Smooth muscle cell (in vitro differentiated cells): ENCODE measurements around the gene NOCT. TPM values are rescaled to one million over a fixed set of nuclear protein-coding genes. Genes with fewer than 3 reads are reported as not detected.

ENCODE experiments used
- DNase-seq: peaks from one replicate; lab custom pipeline; 2025; ENCODE audit not compliant: unreplicated experiment; lab: John Stamatoyannopoulos, UW
- H2AFZ ChIP-seq: fragments of 200-600 bp; sonication (generic); 2 replicates; pipeline ENCODE4 v1.6.0; 2016; ENCODE audit warnings: antibody characterized with exemption, low read depth, mild to moderate bottlenecking
- H3F3A ChIP-seq: fragments of 200-600 bp; sonication (generic); 2 replicates; pipeline ENCODE4 v1.6.0; 2017; ENCODE audit warnings: antibody characterized with exemption, low read depth
- H3K27ac ChIP-seq: fragments of 200-600 bp; sonication (generic); 2 replicates; pipeline ENCODE4 v1.5.1; 2016; ENCODE audit warnings: low read depth, mild to moderate bottlenecking
- H3K27me3 ChIP-seq: fragments of 200-600 bp; sonication (generic); 2 replicates; pipeline ENCODE4 v1.6.1; 2016; ENCODE audit warnings: low read depth, mild to moderate bottlenecking
- H3K36me3 ChIP-seq: fragments of 200-600 bp; sonication (generic); 2 replicates; pipeline ENCODE4 v1.5.1; 2016; ENCODE audit warnings: low read depth
- H3K4me1 ChIP-seq: fragments of 200-600 bp; sonication (generic); 2 replicates; pipeline ENCODE4 v1.5.1; 2016; ENCODE audit warnings: low read depth
- H3K4me2 ChIP-seq: fragments of 200-600 bp; sonication (generic); 2 replicates; pipeline ENCODE4 v1.6.0; 2016; ENCODE audit warnings: mild to moderate bottlenecking
- H3K4me3 ChIP-seq: fragments of 200-600 bp; sonication (generic); 2 replicates; pipeline ENCODE4 v1.5.1; 2016; ENCODE audit warnings: mild to moderate bottlenecking
- H3K79me2 ChIP-seq: fragments of 200-600 bp; sonication (generic); 2 replicates; pipeline ENCODE4 v1.6.0; 2016; ENCODE audit warnings: low read depth, mild to moderate bottlenecking
- H3K9ac ChIP-seq: fragments of 200-600 bp; sonication (generic); 2 replicates; pipeline ENCODE4 v1.6.0; 2016; ENCODE audit warnings: low read depth
- H3K9me3 ChIP-seq: fragments of 200-600 bp; sonication (generic); replicated peaks from 2 replicates; pipeline ENCODE4 v1.5.1; 2016; ENCODE audit warnings: low read depth
- H4K20me1 ChIP-seq: fragments of 200-600 bp; sonication (generic); 2 replicates; pipeline ENCODE4 v1.6.0; 2016; ENCODE audit warnings: low read depth
- WGBS: methylation state at CpG from one replicate; pipeline ENCODE4 v1.1.7; 2016; ENCODE audit warnings: low lambda C conversion rate; 5-methylcytosine and 5-hydroxymethylcytosine counted together
- polyA plus RNA-seq: library from polyadenylated mRNA; unstranded; fragments of >200 nt; fragmentation: Nextera tagmentation; extraction: Ambion mirVana; gene quantifications from 2 replicates; pipeline ENCODE4 v1.2.1, GENCODE V29; 2016
- total RNA-seq: library from RNA; depleted of rRNA; stranded (reverse); fragments of >200 nt; gene quantifications from 2 replicates; pipeline ENCODE4 v1.2.3, GENCODE V29; 2014
- TF ChIP-seq, protein P1 (sequence below): fragments of 200-600 bp; sonication (generic); IDR thresholded peaks from 2 replicates; pipeline ENCODE4 v1.5.1; 2017; ENCODE audit warnings: borderline replicate concordance, mild to moderate bottlenecking, antibody characterized with exemption; ENCODE audit not compliant: insufficient read depth, poor library complexity, severe bottlenecking

The NOCT gene
- total and polyA plus RNA-seq, 2 experiments from 2014 or later, result 6.7 to 33.4 TPM

DNA sequence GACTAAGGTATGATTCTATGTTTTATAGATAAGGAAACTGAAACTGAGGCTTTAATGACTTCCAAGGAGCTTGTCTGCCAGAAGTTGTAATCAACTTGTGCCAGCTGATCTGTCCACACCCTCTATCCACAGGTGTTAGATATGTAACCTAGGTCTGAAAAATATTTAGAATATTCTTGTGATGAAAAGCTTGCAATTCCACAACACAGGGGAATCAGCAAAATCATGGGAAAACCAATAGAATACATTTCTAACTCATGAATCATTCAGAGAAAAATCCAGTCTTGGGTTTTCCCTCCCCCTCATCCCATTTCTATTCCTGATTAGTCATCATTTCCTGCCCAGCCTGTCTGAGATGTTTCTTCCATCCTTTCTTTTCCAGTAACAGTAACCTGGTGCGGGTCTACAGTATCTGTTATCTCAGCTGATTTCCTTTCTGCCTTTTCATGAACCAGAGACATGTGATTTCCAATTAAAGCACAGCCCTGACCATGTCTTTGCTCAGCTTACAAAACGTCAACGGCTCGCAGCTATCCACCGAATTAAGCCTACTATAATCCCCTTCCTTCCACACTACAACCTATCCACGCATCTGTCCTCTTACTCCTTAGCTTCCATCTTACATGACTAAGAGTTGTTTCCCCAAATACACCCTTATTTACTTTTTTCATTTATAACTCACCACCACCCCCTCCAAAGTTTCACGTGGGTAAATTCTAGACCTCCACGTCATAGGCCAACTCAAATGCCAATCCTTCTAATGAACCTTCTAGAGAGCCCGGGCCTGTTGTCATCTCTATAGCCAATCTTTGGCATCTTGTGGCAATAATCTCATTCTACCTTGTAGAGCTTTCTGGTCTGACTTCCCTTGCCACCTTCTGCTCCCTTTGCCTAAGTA is 961 bp upstream of the NOCT start:
- H3K4me2 ChIP-seq, result peak overlapping the region; percentile 87
- H4K20me1 ChIP-seq, result peaks cover 37% of the 10 kb centered on the region
- H3K36me3 ChIP-seq, result no peaks in the 10 kb centered on the region
- peak overlapping the region; percentile 99 for H3K9ac ChIP-seq
- peaks cover 36% of the 10 kb centered on the region for H3K79me2 ChIP-seq
- no peaks in the 10 kb centered on the region for H3K27me3 ChIP-seq
- TF ChIP-seq, protein P1, sequence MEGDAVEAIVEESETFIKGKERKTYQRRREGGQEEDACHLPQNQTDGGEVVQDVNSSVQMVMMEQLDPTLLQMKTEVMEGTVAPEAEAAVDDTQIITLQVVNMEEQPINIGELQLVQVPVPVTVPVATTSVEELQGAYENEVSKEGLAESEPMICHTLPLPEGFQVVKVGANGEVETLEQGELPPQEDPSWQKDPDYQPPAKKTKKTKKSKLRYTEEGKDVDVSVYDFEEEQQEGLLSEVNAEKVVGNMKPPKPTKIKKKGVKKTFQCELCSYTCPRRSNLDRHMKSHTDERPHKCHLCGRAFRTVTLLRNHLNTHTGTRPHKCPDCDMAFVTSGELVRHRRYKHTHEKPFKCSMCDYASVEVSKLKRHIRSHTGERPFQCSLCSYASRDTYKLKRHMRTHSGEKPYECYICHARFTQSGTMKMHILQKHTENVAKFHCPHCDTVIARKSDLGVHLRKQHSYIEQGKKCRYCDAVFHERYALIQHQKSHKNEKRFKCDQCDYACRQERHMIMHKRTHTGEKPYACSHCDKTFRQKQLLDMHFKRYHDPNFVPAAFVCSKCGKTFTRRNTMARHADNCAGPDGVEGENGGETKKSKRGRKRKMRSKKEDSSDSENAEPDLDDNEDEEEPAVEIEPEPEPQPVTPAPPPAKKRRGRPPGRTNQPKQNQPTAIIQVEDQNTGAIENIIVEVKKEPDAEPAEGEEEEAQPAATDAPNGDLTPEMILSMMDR, result no peak
- peak; percentile 14 for DNase-seq
- H3K9me3 ChIP-seq, result no peaks in the 10 kb centered on the region
- peak overlapping the region; percentile 90 for H3K4me3 ChIP-seq
- peaks cover 13% of the 10 kb centered on the region for H3F3A ChIP-seq
- peak overlapping the region; percentile 100 for H3K27ac ChIP-seq
- H2AFZ ChIP-seq, result no peak overlapping the region
- WGBS, result 1% methylated on average over 9 of the region's 9 CpGs
- peaks cover 19% of the 10 kb centered on the region for H3K4me1 ChIP-seq

DNA sequence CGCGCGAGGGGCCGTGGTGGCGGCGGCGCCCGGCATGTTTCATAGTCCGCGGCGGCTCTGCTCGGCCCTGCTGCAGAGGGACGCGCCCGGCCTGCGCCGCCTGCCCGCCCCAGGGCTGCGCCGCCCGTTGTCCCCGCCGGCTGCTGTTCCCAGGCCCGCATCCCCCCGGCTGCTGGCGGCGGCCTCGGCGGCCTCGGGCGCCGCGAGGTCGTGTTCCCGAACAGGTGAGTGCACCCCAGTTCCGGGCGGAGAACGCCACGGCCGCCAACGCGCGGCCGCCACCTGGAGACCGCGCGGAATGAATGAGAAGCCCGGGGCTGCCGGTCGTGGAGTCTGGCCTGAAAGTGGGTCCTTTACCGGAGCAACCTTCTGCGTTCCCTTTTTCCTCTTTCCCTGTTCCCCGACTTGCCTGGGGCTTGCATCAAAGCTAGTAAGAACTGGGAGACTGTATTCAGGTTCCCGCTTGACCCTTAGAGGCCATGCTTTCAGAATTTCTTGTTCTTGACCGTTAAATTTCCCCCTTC is 429 bp downstream of the NOCT start:
- TF ChIP-seq, protein P1, result no peak
- peak; percentile 25 for DNase-seq
- Histone ChIP-seq H3F3A (peaks cover 13% of the 10 kb centered on the region), H3K9ac (peak overlapping the region; percentile 99), H3K9me3 (no peaks in the 10 kb centered on the region), H3K4me3 (peak overlapping the region; percentile 90), H3K4me1 (peaks cover 19% of the 10 kb centered on the region), H3K27me3 (no peaks in the 10 kb centered on the region), H3K27ac (peak overlapping the region; percentile 100), H3K79me2 (peaks cover 50% of the 10 kb centered on the region), H3K4me2 (peak overlapping the region; percentile 87), H2AFZ (no peak overlapping the region), H4K20me1 (peaks cover 51% of the 10 kb centered on the region), H3K36me3 (no peaks in the 10 kb centered on the region)
- 1% methylated on average over 55 of the region's 55 CpGs for WGBS

DNA sequence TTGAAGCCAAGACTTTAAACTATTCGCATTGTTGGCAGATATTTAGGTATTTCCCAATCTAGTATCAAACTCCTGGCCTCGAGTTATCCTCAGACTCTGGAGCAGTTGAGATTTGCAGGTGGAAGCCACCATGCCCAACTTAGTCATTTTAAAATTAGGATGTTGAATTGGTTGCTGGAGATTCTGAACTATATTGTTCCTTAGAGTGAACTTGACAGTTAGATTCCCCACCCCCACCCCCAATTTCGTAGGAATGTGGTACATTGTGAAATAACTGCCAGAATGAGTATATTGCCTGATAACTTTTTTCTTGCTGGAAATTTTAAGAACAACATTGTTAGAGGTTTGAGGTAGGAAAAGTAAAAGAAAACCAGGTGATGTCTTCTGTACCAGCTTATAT is 2.3 kb downstream of the NOCT start:
- H3K36me3 ChIP-seq, result no peaks in the 10 kb centered on the region
- no peaks in the 10 kb centered on the region for H3K27me3 ChIP-seq
- peak overlapping the region; percentile 3 for H3K27ac ChIP-seq
- peaks cover 19% of the 10 kb centered on the region for H3K4me1 ChIP-seq
- peak overlapping the region; percentile 90 for H3K4me3 ChIP-seq
- TF ChIP-seq, protein P1, result no peak
- no peaks in the 10 kb centered on the region for H3K9me3 ChIP-seq
- H3K4me2 ChIP-seq, result peak overlapping the region; percentile 87
- 31% methylated on average over 3 of the region's 3 CpGs for WGBS
- H3K79me2 ChIP-seq, result peaks cover 68% of the 10 kb centered on the region
- peaks cover 13% of the 10 kb centered on the region for H3F3A ChIP-seq
- peaks cover 70% of the 10 kb centered on the region for H4K20me1 ChIP-seq
- no peak for DNase-seq
- no peak overlapping the region for H2AFZ ChIP-seq
- H3K9ac ChIP-seq, result no peak overlapping the region

DNA sequence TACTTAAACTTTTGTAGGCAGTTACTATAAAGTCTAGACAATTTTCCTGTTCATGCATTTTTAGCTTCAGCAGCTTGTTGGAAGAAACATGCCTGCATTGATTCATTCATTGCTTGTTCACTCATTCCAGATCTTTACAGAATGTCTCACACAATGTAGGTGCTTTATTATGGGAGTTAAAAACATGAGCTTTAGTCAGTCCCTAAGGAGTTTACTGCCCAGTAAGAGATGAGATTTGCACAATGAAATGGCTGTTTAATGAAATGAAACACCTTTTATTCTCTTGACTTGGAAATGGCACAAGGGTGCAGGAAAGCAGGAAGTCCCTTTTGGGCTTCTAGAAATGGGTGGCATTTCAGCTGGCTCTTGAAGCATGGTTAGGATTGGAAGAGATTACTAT is 2.9 kb downstream of the NOCT start:
- Histone ChIP-seq H3K36me3 (no peaks in the 10 kb centered on the region), H3K4me2 (peak overlapping the region; percentile 87), H3K27ac (peak overlapping the region; percentile 3), H2AFZ (no peak overlapping the region), H3K79me2 (peaks cover 75% of the 10 kb centered on the region), H3K9me3 (no peaks in the 10 kb centered on the region), H3K4me3 (peak overlapping the region; percentile 90), H4K20me1 (peaks cover 76% of the 10 kb centered on the region), H3K27me3 (no peaks in the 10 kb centered on the region), H3F3A (peaks cover 13% of the 10 kb centered on the region), H3K4me1 (peaks cover 19% of the 10 kb centered on the region), H3K9ac (no peak overlapping the region)
- no peak for DNase-seq
- TF ChIP-seq, protein P1, result no peak
